Measurements from ENCODE around the gene GNMT. TPM values are rescaled to one million over a fixed set of nuclear protein-coding genes. Genes with fewer than 3 reads are reported as not detected.
A peak's percentile ranks its signal among the peaks of the same experiment; 100 is the strongest.

GNMT gene
- total RNA-seq, 1 donor from 2014 or later = 1.5 TPM

- peaks cover 57% of the 10 kb centered on the region for H3K4me1 ChIP-seq
- no peak overlapping the region for H3K4me3 ChIP-seq
- H3K36me3 ChIP-seq = peaks cover 0 to 13% of the 10 kb centered on the region in 2 donors
- no peak for TF ChIP-seq POLR2AphosphoS5 (IDR thresholded peaks at IDR 0.05; ENCODE audit: insufficient read depth in 1 of 2, low read depth in 1 of 2)
- no peak for TF ChIP-seq CTCF (IDR thresholded peaks at IDR 0.05)
- no peak for TF ChIP-seq POLR2A (IDR thresholded peaks at IDR 0.05)
- H3K27me3 ChIP-seq = no peaks in the 10 kb centered on the region
- no peak for DNase-seq (ENCODE audit: extremely low spot score in 2 of 2)
- intact Hi-C loops (cut with DNase I) = loop anchor here (5.0 kb wide), 1 partner anchor 65 kb away; the partner anchor contains the start of gene CUL7
- H3K27ac ChIP-seq = peak overlapping the region; percentile 48
- H3K9me3 ChIP-seq = no peaks in the 10 kb centered on the region
These were observed 27.2 kb downstream of the GNMT start for GRCh38 chr6:42987533-42988451.

GRCh38 chr6:42988486-42989020 is 28.0 kb downstream of the GNMT start:
- Histone ChIP-seq H3K4me1 (peaks cover 52% of the 10 kb centered on the region), H3K27ac (peak overlapping the region; percentile 44), H3K4me3 (no peak overlapping the region), H3K27me3 (no peaks in the 10 kb centered on the region), H3K36me3 (peaks cover 0 to 13% of the 10 kb centered on the region in 2 donors), H3K9me3 (no peaks in the 10 kb centered on the region)
- DNase-seq (ENCODE audit: extremely low spot score in 2 of 2) = no peak
- intact Hi-C loops (cut with DNase I) = loop anchor here (5.0 kb wide), 1 partner anchor 64 kb away; the partner anchor contains the start of gene CUL7
- TF ChIP-seq CTCF (IDR thresholded peaks at IDR 0.05) (no peak), POLR2A (IDR thresholded peaks at IDR 0.05) (no peak), POLR2AphosphoS5 (IDR thresholded peaks at IDR 0.05; ENCODE audit: insufficient read depth in 1 of 2, low read depth in 1 of 2) (no peak)

- H3K4me1 ChIP-seq = peaks cover 44% of the 10 kb centered on the region
- TF ChIP-seq POLR2A (IDR thresholded peaks at IDR 0.05) (no peak), CTCF (IDR thresholded peaks at IDR 0.05) (no peak), POLR2AphosphoS5 (IDR thresholded peaks at IDR 0.05; ENCODE audit: insufficient read depth in 1 of 2, low read depth in 1 of 2) (no peak)
- H3K4me3 ChIP-seq = no peak overlapping the region
- H3K36me3 ChIP-seq = peaks cover 0 to 13% of the 10 kb centered on the region in 2 donors
- no peak overlapping the region for H3K27ac ChIP-seq
- no peak for DNase-seq (ENCODE audit: extremely low spot score in 2 of 2)
- no peaks in the 10 kb centered on the region for H3K9me3 ChIP-seq
- H3K27me3 ChIP-seq = no peaks in the 10 kb centered on the region
- intact Hi-C loops (cut with DNase I) = loop anchor here (5.0 kb wide), 1 partner anchor 62 kb away; the partner anchor contains the start of gene CUL7
These were observed 29.4 kb downstream of the GNMT start for GRCh38 chr6:42989923-42990322.

GRCh38 chr6:42993445-42993844 is 32.9 kb downstream of the GNMT start:
- intact Hi-C loops (cut with DNase I) = no loop called here
- Histone ChIP-seq H3K4me1 (peaks cover 9% of the 10 kb centered on the region), H3K36me3 (peaks cover 0 to 13% of the 10 kb centered on the region in 2 donors), H3K4me3 (no peak overlapping the region), H3K9me3 (no peaks in the 10 kb centered on the region), H3K27ac (no peak overlapping the region), H3K27me3 (no peaks in the 10 kb centered on the region)
- no peak for DNase-seq (ENCODE audit: extremely low spot score in 2 of 2)
- TF ChIP-seq CTCF (IDR thresholded peaks at IDR 0.05) (no peak), POLR2A (IDR thresholded peaks at IDR 0.05) (no peak), POLR2AphosphoS5 (IDR thresholded peaks at IDR 0.05; ENCODE audit: insufficient read depth in 1 of 2, low read depth in 1 of 2) (no peak)

All from vagina (tissue), 2 donors.